ENCODE data around the gene CFAP54.
"Not testable (repeated sequence)": the region's sequence is repeated elsewhere in the genome, so short reads cannot be mapped to it uniquely, and the experiment has no call there.

DNA sequence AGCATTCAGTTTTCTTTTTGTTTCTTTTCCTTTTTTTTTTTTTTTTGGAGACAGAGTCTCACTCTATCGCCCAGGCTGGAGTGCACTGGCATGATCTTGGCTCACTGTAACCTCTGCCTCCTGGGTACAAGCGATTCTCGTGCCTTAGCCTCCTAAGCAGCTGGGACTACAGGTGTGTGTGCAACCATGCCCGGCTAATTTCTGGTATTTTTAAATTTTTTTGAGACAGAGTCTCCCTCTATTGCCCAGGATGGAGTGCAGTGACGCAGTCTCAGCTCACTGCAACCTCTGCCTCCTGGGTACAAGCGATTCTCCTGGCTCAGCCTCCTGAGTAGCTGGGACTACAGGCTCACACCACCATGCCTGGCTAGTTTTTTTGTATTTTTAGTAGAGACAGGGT lies 30.1 kb upstream of the CFAP54 start:
- TF ChIP-seq MYC (IDR thresholded peaks at IDR 0.05; ENCODE audit: borderline replicate concordance, low read length), result not testable (repeated sequence)
- TF ChIP-seq, protein P1, sequence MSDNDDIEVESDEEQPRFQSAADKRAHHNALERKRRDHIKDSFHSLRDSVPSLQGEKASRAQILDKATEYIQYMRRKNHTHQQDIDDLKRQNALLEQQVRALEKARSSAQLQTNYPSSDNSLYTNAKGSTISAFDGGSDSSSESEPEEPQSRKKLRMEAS (IDR thresholded peaks at IDR 0.05), result not testable (repeated sequence)
